Astrocyte of the cerebellum (primary cell): ENCODE data around the gene HSF5.

Experiments used
- DNase-seq: peaks from one replicate; pipeline ENCODE4 v3.0.0-alpha.2; 2011; ENCODE audit warnings: low read depth
- H3K4me3 ChIP-seq: 2 replicates; pipeline ENCODE4 v1.5.1; 2011; ENCODE audit warnings: mild to moderate bottlenecking, low read depth, low read length, moderate library complexity
- in situ Hi-C: cut with HindIII; loops from 2 replicates; pipeline ENCODE4 v1.10.0; 2017; ENCODE audit warnings: low sequenced_read_pairs
- TF ChIP-seq, protein P1 (sequence below): IDR thresholded peaks from 2 replicates; pipeline ENCODE4 v1.5.1; 2012; ENCODE audit warnings: low read length, low read depth, moderate library complexity, mild to moderate bottlenecking; ENCODE audit errors: missing control alignments

HSF5 gene

DNA sequence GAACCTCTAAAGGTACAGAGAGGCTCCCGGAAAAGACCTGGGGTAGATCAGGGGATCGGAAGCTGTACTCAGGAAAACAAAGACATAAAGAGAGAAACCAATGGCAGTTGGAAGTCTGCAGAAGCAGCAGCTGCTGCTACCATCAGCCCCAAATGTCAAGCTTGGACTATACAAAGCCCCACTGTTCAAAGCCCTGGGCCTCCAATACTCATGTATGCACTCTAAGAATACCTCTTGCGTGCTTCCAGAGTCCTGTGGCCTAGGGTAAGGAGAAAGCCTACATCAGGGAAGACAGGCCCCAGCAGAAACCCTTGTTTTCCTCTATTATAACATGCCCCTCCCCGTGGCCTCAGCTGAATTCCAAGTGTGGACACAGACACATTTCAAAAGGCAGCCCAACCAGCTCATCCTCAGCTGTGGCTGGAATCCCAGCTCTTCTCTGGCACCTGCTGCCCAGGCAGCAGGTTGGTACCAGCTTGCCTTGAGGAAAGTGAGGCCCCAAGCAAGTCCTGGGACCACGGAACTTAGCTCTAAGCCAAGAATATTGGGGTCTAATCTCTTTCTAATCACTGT lies 45.5 kb upstream of the HSF5 start:
- no peak overlapping the region for H3K4me3 ChIP-seq
- in situ Hi-C loops, result no loop called here
- DNase-seq, result no peak
- TF ChIP-seq, protein P1, sequence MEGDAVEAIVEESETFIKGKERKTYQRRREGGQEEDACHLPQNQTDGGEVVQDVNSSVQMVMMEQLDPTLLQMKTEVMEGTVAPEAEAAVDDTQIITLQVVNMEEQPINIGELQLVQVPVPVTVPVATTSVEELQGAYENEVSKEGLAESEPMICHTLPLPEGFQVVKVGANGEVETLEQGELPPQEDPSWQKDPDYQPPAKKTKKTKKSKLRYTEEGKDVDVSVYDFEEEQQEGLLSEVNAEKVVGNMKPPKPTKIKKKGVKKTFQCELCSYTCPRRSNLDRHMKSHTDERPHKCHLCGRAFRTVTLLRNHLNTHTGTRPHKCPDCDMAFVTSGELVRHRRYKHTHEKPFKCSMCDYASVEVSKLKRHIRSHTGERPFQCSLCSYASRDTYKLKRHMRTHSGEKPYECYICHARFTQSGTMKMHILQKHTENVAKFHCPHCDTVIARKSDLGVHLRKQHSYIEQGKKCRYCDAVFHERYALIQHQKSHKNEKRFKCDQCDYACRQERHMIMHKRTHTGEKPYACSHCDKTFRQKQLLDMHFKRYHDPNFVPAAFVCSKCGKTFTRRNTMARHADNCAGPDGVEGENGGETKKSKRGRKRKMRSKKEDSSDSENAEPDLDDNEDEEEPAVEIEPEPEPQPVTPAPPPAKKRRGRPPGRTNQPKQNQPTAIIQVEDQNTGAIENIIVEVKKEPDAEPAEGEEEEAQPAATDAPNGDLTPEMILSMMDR, result no peak

- in situ Hi-C loops, result no loop called here
- no peak for DNase-seq
- H3K4me3 ChIP-seq, result peak overlapping the region; percentile 50
- TF ChIP-seq, protein P1, result no peak
These were observed 44.3 kb upstream of the HSF5 start for GRCh38 chr17:58532555-58532951.

DNA sequence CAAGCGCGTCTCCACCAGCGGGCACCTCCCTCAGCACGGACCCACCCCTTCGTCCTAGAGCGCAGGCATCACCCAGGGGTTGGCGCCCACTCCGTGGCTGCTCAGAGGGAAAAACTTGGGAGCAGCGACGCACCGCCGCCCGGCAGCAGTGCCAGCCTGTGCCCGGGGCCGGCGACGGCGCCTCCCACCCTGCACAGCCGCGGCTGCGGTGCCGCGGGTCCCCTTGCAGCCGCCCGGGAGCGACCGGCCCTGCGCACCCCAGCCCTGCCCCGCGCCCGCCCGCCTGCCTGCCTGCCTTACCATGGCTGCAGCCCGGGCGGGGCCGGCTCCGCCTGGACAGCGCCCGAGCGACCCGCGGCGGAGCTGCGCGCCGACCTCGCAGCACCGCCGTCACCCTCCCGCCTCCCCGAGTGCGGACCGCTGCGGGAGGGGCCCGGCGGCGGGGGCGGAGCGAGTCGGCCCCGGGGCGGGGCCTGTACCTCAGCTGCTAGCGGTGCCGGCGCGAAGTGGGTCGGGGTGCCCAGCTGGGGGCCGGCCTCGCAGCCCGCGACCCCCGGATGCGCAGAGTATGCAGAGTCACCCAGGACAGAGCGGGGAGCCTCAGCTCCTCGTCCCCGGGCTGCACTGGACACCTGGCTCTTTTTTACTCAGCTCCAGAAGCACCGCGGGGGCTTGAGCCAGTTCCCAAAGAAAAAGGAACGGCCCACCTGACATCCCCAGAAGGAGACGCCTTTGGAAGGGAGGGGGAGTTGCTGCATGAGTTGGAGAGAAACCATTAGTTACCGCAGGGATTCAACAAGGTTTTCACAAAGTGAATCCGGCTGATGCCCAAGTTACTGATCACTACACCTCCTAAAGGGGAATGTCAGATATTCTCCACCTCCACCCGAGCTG lies 43.7 kb upstream of the HSF5 start:
- no peak for DNase-seq
- H3K4me3 ChIP-seq, result peak overlapping the region; percentile 50
- TF ChIP-seq, protein P1, result no peak
- in situ Hi-C loops, result no loop called here

- H3K4me3 ChIP-seq, result peak overlapping the region; percentile 50
- TF ChIP-seq, protein P1, result no peak
- no peak for DNase-seq
- in situ Hi-C loops, result no loop called here
These were observed 42.9 kb upstream of the HSF5 start for GRCh38 chr17:58531122-58531521.

DNA sequence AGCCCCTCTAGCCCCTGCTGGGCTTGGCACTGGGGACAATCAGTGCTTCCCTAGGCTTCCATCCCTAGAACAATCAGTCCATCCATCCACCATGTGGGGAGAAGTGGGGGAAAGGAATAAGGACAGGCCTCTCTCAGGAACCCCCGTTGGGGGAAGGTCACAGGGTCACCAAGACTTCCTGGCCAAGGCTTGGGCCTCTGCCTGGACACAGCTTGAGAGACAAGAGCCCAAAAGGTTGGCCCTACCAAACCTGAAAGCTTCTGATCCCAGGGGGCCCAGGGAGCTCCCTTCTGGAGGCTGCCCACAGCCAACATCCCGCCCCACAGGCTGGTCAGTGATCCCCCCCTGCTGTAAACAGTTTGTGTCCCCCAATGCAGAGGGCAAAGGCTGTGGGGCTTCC lies 42.4 kb upstream of the HSF5 start:
- no peak for DNase-seq
- TF ChIP-seq, protein P1, result no peak
- H3K4me3 ChIP-seq, result peak overlapping the region; percentile 50
- in situ Hi-C loops, result no loop called here

- TF ChIP-seq, protein P1, result no peak
- in situ Hi-C loops, result no loop called here
- no peak for DNase-seq
- H3K4me3 ChIP-seq, result no peak overlapping the region
These were observed 41.1 kb upstream of the HSF5 start for GRCh38 chr17:58529275-58529674.
